Subcutaneous adipose tissue (tissue), 4 donors: ENCODE results near the gene DHX29. TPM values are rescaled to one million over a fixed set of nuclear protein-coding genes. Genes with fewer than 3 reads are reported as not detected.

Experiments
- CTCF ChIP-seq: fragments of 450-650 bp; IDR thresholded peaks from one replicate; pipeline ENCODE4 v1.5.1; 2016; ENCODE audit warnings: low read depth, mild to moderate bottlenecking, control low read depth, antibody characterized with exemption, moderate library complexity
- total RNA-seq, 4 donors: library from RNA; depleted of rRNA; stranded (reverse); fragments of >200 nt; gene quantifications; one replicate each; pipeline ENCODE4 v1.1.0, GENCODE V29; 2016

DHX29 gene
- total RNA-seq, 4 donors from 2014 or later = 21.3 to 39.5 (median 30.2) TPM

- TF ChIP-seq CTCF = no peak
These were observed 57.4 kb downstream of the DHX29 start for GRCh38 chr5:55250064-55250463.

- no peak for TF ChIP-seq CTCF
These were observed 65.7 kb downstream of the DHX29 start for GRCh38 chr5:55241746-55242145.

GRCh38 chr5:55236800-55237199 lies 70.7 kb downstream of the DHX29 start:
- no peak for TF ChIP-seq CTCF

GRCh38 chr5:55234121-55234700 lies 73.3 kb downstream of the DHX29 start:
- TF ChIP-seq CTCF = no peak

- no peak for TF ChIP-seq CTCF
These were observed 74.2 kb downstream of the DHX29 start, which contains the start of gene CCNO for GRCh38 chr5:55232985-55233928. Gene CCNO (minus strand): TSS chr5:55233608. CDS start chr5:55233523, 85 bp downstream.

GRCh38 chr5:55232271-55232984 lies 75.1 kb downstream of the DHX29 start:
- TF ChIP-seq CTCF = no peak

GRCh38 chr5:55231919-55232270 lies 75.6 kb downstream of the DHX29 start:
- no peak for TF ChIP-seq CTCF
